Measurements from ENCODE around the gene LAMA4. TPM values are rescaled to one million over a fixed set of nuclear protein-coding genes. Genes with fewer than 3 reads are reported as not detected.

The LAMA4 gene
- total RNA-seq, 1 experiment from 2014 or later: 0.72 TPM

DNA sequence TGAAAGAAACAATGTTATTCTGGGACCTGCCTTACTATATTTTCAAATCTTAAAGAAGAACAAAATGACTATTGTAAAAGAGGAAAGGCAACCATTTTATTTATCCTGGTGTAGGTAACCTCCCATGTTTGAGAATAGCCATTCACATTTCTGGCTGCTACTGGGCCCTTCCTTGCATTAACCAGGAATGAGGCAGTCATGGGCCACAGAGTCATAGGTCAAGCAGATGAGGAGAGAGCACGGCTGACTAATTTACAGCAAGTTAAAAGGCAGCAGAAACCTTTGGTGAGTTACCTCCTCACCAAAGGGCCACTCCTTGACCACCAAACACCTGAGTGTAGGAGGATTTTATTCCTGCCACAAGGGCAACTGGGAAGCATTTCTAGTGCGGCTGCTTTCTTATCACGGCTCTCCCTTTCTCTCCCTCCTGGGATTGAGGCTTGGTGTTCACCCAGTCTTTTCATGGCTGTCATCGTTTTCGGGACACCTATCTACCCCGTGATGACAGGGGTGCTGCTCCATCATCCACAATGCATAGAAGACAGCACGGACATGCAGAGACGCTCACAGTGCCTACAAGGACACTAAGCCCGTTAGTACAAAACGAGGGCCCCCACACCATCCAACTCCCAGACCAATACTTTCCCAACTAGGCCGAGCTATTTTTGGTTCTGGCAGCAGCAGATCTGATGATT, 4.4 kb upstream of the LAMA4 start:
- H3K36me3 Mint-ChIP-seq (ENCODE audit: insufficient read depth, unreplicated experiment): peaks cover 4% of the 10 kb centered on the region
- DNase-seq (ENCODE audit: unreplicated experiment): no peak
- ChIA-PET POLR2A (no interaction called here), CTCF (no interaction called here)
- no TSS peak for BruUV-seq (replicated peaks)
- no peak overlapping the region for H3K4me3 Mint-ChIP-seq (ENCODE audit: unreplicated experiment)
- TF ChIP-seq, protein P1, sequence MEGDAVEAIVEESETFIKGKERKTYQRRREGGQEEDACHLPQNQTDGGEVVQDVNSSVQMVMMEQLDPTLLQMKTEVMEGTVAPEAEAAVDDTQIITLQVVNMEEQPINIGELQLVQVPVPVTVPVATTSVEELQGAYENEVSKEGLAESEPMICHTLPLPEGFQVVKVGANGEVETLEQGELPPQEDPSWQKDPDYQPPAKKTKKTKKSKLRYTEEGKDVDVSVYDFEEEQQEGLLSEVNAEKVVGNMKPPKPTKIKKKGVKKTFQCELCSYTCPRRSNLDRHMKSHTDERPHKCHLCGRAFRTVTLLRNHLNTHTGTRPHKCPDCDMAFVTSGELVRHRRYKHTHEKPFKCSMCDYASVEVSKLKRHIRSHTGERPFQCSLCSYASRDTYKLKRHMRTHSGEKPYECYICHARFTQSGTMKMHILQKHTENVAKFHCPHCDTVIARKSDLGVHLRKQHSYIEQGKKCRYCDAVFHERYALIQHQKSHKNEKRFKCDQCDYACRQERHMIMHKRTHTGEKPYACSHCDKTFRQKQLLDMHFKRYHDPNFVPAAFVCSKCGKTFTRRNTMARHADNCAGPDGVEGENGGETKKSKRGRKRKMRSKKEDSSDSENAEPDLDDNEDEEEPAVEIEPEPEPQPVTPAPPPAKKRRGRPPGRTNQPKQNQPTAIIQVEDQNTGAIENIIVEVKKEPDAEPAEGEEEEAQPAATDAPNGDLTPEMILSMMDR (IDR thresholded peaks at IDR 0.05; ENCODE audit: unreplicated experiment): no peak
- H3K27me3 Mint-ChIP-seq (ENCODE audit: insufficient read depth, unreplicated experiment): peaks cover under 1% of the 10 kb centered on the region
- no peak overlapping the region for H3K27ac Mint-ChIP-seq (ENCODE audit: low read depth, unreplicated experiment)
- intact Hi-C loops (cut with micrococcal nuclease): no loop called here
- H3K9me3 Mint-ChIP-seq (ENCODE audit: unreplicated experiment): no peaks in the 10 kb centered on the region
- H3K4me1 Mint-ChIP-seq (ENCODE audit: insufficient read depth, unreplicated experiment): peaks cover 9% of the 10 kb centered on the region

DNA sequence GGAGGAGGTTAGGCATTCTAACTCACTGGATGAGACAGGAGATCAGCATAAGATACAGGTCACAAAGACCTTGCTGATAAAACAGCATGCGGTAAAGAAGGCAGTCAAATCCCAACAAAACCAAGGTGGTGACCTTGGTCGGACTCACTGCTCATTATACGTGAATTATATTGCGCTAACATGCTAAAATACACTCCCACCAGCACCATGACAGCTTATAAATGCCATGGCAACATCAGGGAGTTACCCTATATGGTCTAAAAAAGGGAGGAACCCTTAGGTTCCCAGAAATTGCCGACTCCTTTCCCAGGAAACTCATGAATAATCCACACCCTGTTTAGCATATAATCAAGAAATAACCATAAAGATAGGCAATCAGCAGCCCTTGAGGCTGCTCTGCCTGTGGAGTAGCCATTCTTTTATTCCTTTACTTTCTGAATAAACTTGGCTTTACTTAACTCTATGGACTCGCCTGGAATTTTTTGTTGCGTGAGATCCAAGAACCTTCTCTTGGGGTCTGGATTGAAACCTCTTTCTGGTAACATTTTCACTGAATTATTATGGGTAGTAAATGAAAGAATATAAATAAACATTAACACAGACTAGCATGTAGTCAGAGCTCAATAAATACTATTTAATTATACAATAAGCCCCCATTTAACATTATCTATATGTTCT, 3.0 kb upstream of the LAMA4 start:
- no peak overlapping the region for H3K27ac Mint-ChIP-seq (ENCODE audit: low read depth, unreplicated experiment)
- CTCF ChIA-PET: no interaction called here

DNA sequence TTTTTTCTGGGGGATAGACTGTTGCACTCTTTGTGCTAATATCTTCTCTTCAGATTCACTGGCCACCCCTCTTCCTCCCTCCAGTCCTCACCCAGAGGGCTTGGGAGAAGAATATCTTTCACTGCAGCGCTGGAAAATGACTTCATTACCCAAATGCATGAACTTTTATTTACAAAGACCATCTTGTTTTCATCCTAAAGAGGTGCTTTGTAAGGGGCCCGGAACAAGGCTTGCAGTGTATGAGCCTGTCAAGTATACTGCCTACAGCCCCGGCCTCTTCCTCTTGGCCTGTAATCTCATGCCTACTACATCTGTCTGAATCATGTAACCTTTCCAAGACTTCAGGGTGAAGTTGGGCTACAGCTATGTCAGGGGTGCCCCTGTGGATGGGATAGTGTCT, 554 bp upstream of the LAMA4 start:
- H3K9me3 Mint-ChIP-seq (ENCODE audit: unreplicated experiment): no peaks in the 10 kb centered on the region
- intact Hi-C loops (cut with micrococcal nuclease): no loop called here
- ChIA-PET POLR2A (interaction anchor here (0.6 to 1.0 kb wide), 2 partner anchors 14 to 43 kb away, joined by 3 to 4 read pairs; no protein-coding TSS in a partner anchor), CTCF (interaction anchor here (0.7 to 1.3 kb wide), 7 partner anchors 21 to 1477 kb away, joined by 3 to 6 read pairs (median 3); no protein-coding TSS in a partner anchor)
- no peak overlapping the region for H3K27ac Mint-ChIP-seq (ENCODE audit: low read depth, unreplicated experiment)
- DNase-seq (ENCODE audit: unreplicated experiment): no peak
- TF ChIP-seq, protein P1 (IDR thresholded peaks at IDR 0.05; ENCODE audit: unreplicated experiment): no peak
- H3K27me3 Mint-ChIP-seq (ENCODE audit: insufficient read depth, unreplicated experiment): peaks cover 9% of the 10 kb centered on the region
- peaks cover 4% of the 10 kb centered on the region for H3K36me3 Mint-ChIP-seq (ENCODE audit: insufficient read depth, unreplicated experiment)
- peak overlapping the region; percentile 78 for H3K4me3 Mint-ChIP-seq (ENCODE audit: unreplicated experiment)
- H3K4me1 Mint-ChIP-seq (ENCODE audit: insufficient read depth, unreplicated experiment): peaks cover 9% of the 10 kb centered on the region
- no TSS peak for BruUV-seq (replicated peaks)

More for the DNA sequence above, 3.0 kb upstream of the LAMA4 start:
- DNase-seq (ENCODE audit: unreplicated experiment): no peak
- H3K36me3 Mint-ChIP-seq (ENCODE audit: insufficient read depth, unreplicated experiment): peaks cover 4% of the 10 kb centered on the region
- no peak overlapping the region for H3K4me3 Mint-ChIP-seq (ENCODE audit: unreplicated experiment)
- no TSS peak for BruUV-seq (replicated peaks)
- peaks cover 9% of the 10 kb centered on the region for H3K4me1 Mint-ChIP-seq (ENCODE audit: insufficient read depth, unreplicated experiment)
- peaks cover 9% of the 10 kb centered on the region for H3K27me3 Mint-ChIP-seq (ENCODE audit: insufficient read depth, unreplicated experiment)
- intact Hi-C loops (cut with micrococcal nuclease): no loop called here
- POLR2A ChIA-PET: interaction anchor here (0.6 to 1.2 kb wide), 2 partner anchors 34 to 40 kb away, joined by 3 read pairs; no protein-coding TSS in a partner anchor
- H3K9me3 Mint-ChIP-seq (ENCODE audit: unreplicated experiment): no peaks in the 10 kb centered on the region
- TF ChIP-seq, protein P1 (IDR thresholded peaks at IDR 0.05; ENCODE audit: unreplicated experiment): no peak

DNA sequence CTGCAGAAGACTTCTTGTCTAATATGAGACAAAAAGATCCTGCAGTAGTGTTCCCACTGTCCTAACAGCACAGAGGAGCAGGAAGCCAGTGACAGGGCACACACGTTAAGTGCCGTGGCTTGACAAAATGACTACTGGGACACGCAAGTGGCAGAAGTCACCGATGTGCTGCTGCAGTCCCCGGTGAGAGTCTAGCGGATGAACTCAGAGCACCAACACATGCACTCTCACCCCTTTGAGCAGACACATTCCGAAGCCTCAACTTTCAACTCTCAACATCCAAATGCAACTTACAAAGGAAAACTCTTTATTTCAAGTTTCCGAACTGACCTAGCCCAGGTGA, 898 bp downstream of the LAMA4 start:
- Mint-ChIP-seq H3K27ac (ENCODE audit: low read depth, unreplicated experiment) (no peak overlapping the region), H3K27me3 (ENCODE audit: insufficient read depth, unreplicated experiment) (peaks cover 9% of the 10 kb centered on the region), H3K4me3 (ENCODE audit: unreplicated experiment) (peak overlapping the region; percentile 78), H3K4me1 (ENCODE audit: insufficient read depth, unreplicated experiment) (peaks cover 9% of the 10 kb centered on the region), H3K9me3 (ENCODE audit: unreplicated experiment) (no peaks in the 10 kb centered on the region), H3K36me3 (ENCODE audit: insufficient read depth, unreplicated experiment) (peaks cover 4% of the 10 kb centered on the region)
- no peak for DNase-seq (ENCODE audit: unreplicated experiment)
- BruUV-seq (replicated peaks): no TSS peak
- TF ChIP-seq, protein P1 (IDR thresholded peaks at IDR 0.05; ENCODE audit: unreplicated experiment): no peak
- CTCF ChIA-PET: interaction anchor here (0.6 to 1.5 kb wide), 5 partner anchors 12 to 121 kb away, joined by 3 to 6 read pairs (median 3); no protein-coding TSS in a partner anchor
- intact Hi-C loops (cut with micrococcal nuclease): no loop called here
- POLR2A ChIA-PET: interaction anchor here (0.5 to 1.1 kb wide), 2 partner anchors 20 to 213 kb away, joined by 3 to 4 read pairs; no protein-coding TSS in a partner anchor
